T follicular helper cell (primary cell): ENCODE data around the gene VPS18.

ENCODE experiments used
- DNase-seq: peaks from one replicate; pipeline ENCODE4 v3.0.0-alpha.2; 2020; ENCODE audit warnings: low read depth

The VPS18 gene

GRCh38 chr15:40936709-40937666, 42.7 kb downstream of the VPS18 start:
- no peak for DNase-seq

- no peak for DNase-seq
These were observed 43.7 kb downstream of the VPS18 start for GRCh38 chr15:40937762-40938535.

GRCh38 chr15:40938536-40938870, 44.3 kb downstream of the VPS18 start:
- no peak for DNase-seq

- DNase-seq: no peak
These were observed 46.1 kb downstream of the VPS18 start for GRCh38 chr15:40940296-40940801.

GRCh38 chr15:40941068-40941527, 46.8 kb downstream of the VPS18 start:
- DNase-seq: no peak

- DNase-seq: peak; percentile 46
These were observed 47.5 kb downstream of the VPS18 start for GRCh38 chr15:40941528-40942336.

- DNase-seq: no peak
These were observed 48.1 kb downstream of the VPS18 start for GRCh38 chr15:40942337-40942854.

GRCh38 chr15:40942878-40943277, 48.6 kb downstream of the VPS18 start:
- DNase-seq: no peak

GRCh38 chr15:40943764-40944365, 49.6 kb downstream of the VPS18 start:
- DNase-seq: no peak

GRCh38 chr15:40944510-40945296, 50.5 kb downstream of the VPS18 start:
- DNase-seq: no peak

GRCh38 chr15:40948706-40949473, 54.6 kb downstream of the VPS18 start:
- no peak for DNase-seq

- no peak for DNase-seq
These were observed 55.5 kb downstream of the VPS18 start for GRCh38 chr15:40949756-40950207.

- DNase-seq: no peak
These were observed 57.5 kb downstream of the VPS18 start for GRCh38 chr15:40951764-40952163.

GRCh38 chr15:40952301-40952900, 58.2 kb downstream of the VPS18 start:
- no peak for DNase-seq

- DNase-seq: peak; percentile 92
These were observed 58.9 kb downstream of the VPS18 start, which contains the start of gene CHAC1 for GRCh38 chr15:40952901-40953712. TSS of gene CHAC1 (plus strand) at chr15:40953471. CDS start at chr15:40953584, 113 bp downstream.
